H1 (cell line): ENCODE data around the gene MRPS12. TPM values are rescaled to one million over a fixed set of nuclear protein-coding genes. Genes with fewer than 3 reads are reported as not detected.

Experiments
- ASH2L ChIP-seq: fragments of 200-600, 300-600 bp; sonication (generic); IDR thresholded peaks from one replicate; pipeline ENCODE4 v1.7.1; 2017; ENCODE audit warnings: low read length
- BACH1 ChIP-seq: IDR thresholded peaks from 2 replicates; pipeline ENCODE4 v1.6.1; 2012; ENCODE audit warnings: low read length, improper control_type of control experiment
- CBX5 ChIP-seq: fragments of 300-800, 300-1000 bp; sonication (generic); IDR thresholded peaks from 2 replicates; pipeline ENCODE4 v1.7.1; 2016; ENCODE audit warnings: antibody characterized with exemption, low read length, low read depth
- CTCF ChIP-seq, 3 experiments: IDR thresholded peaks; 1 replicate in 2 of 3; 2 replicates in 1 of 3; pipeline versions ENCODE4 v1.5.1 to v1.6.1; 2011; ENCODE audit warnings: low read length in 3 of 3, mild to moderate bottlenecking in 3 of 3, inconsistent platforms in 2 of 3, low read depth in 1 of 3, moderate library complexity in 1 of 3; ENCODE audit not compliant: insufficient read depth in 1 of 3; ENCODE audit errors: control extremely low read depth in 1 of 3
- E2F6 ChIP-seq: IDR thresholded peaks from 2 replicates; pipeline ENCODE4 v1.6.1; 2012; ENCODE audit warnings: inconsistent platforms
- FOSL1 ChIP-seq: IDR thresholded peaks from 2 replicates; pipeline ENCODE4 v1.6.1; 2011; ENCODE audit warnings: mild to moderate bottlenecking, low read depth, low read length, moderate library complexity; ENCODE audit not compliant: insufficient read depth
- KDM4A ChIP-seq: IDR thresholded peaks from one replicate; pipeline ENCODE4 v1.7.1; 2012; ENCODE audit warnings: low read depth, mild to moderate bottlenecking, moderate library complexity, low read length, inconsistent platforms; ENCODE audit not compliant: severe bottlenecking
- MAFK ChIP-seq: IDR thresholded peaks from 2 replicates; pipeline ENCODE4 v1.6.1; 2012; ENCODE audit warnings: low read depth, mild to moderate bottlenecking, improper control_type of control experiment, low read length
- NANOG ChIP-seq: IDR thresholded peaks from 2 replicates; pipeline ENCODE4 v1.6.1; 2011; ENCODE audit warnings: low read length, low read depth, mild to moderate bottlenecking, inconsistent platforms; ENCODE audit not compliant: insufficient read depth, poor library complexity, severe bottlenecking
- PHF8 ChIP-seq: fragments of 200-600 bp; sonication (generic); conservative IDR thresholded peaks from 2 replicates; pipeline ENCODE4 v1.7.1; 2012; ENCODE audit warnings: low read depth, mild to moderate bottlenecking, inconsistent platforms, low read length, moderate library complexity
- POLR2A ChIP-seq, 2 experiments: IDR thresholded peaks; 1 replicate in 1 of 2; 2 replicates in 1 of 2; pipeline ENCODE4 v1.6.1; 2011; ENCODE audit warnings: low read depth in 2 of 2, low read length in 2 of 2, mild to moderate bottlenecking in 2 of 2; ENCODE audit errors: control extremely low read depth in 1 of 2
- POU5F1 ChIP-seq: IDR thresholded peaks from 2 replicates; pipeline ENCODE4 v1.6.1; 2011; ENCODE audit warnings: low read depth, mild to moderate bottlenecking, low read length, moderate library complexity
- RBBP5 ChIP-seq: IDR thresholded peaks from 2 replicates; pipeline ENCODE4 v1.7.1; 2012; ENCODE audit warnings: low read depth, mild to moderate bottlenecking, inconsistent platforms, low read length, moderate library complexity, borderline replicate concordance
- RXRA ChIP-seq: IDR thresholded peaks from 2 replicates; pipeline ENCODE4 v1.6.1; 2011; ENCODE audit warnings: low read depth, mild to moderate bottlenecking, low read length, moderate library complexity; ENCODE audit not compliant: insufficient read depth
- SAP30 ChIP-seq: fragments of 300-600 bp; sonication (generic); IDR thresholded peaks from 2 replicates; pipeline ENCODE4 v1.7.1; 2012; ENCODE audit warnings: low read length, moderate library complexity, mild to moderate bottlenecking, inconsistent platforms; ENCODE audit not compliant: insufficient read depth, insufficient replicate concordance
- SIN3A ChIP-seq, 2 experiments: IDR thresholded peaks in 1 of 2; conservative IDR thresholded peaks in 1 of 2; 2 replicates each; pipeline ENCODE4 v1.6.1; 2011 to 2012; ENCODE audit warnings: low read length in 2 of 2, improper control_type of control experiment in 1 of 2, low read depth in 1 of 2, mild to moderate bottlenecking in 1 of 2
- SUZ12 ChIP-seq: fragments of 200-600 bp; sonication (generic); IDR thresholded peaks from 2 replicates; pipeline ENCODE4 v1.6.1; 2012; ENCODE audit warnings: mild to moderate bottlenecking, inconsistent platforms, low read length, moderate library complexity, mixed read lengths
- TAF7 ChIP-seq: optimal IDR thresholded peaks from 2 replicates; pipeline ENCODE3; 2011; ENCODE audit warnings: low read depth, mild to moderate bottlenecking, inconsistent platforms, low read length, moderate library complexity, borderline replicate concordance
- TEAD4 ChIP-seq: IDR thresholded peaks from 2 replicates; pipeline ENCODE4 v1.6.1; 2012; ENCODE audit warnings: low read depth, low read length, inconsistent platforms, mixed read lengths
- YY1 ChIP-seq: IDR thresholded peaks from 2 replicates; pipeline ENCODE4 v1.6.1; 2011; ENCODE audit warnings: low read depth, mild to moderate bottlenecking, low read length
- polyA plus RNA-seq, 7 experiments: library from polyadenylated mRNA; depleted of rRNA in 3 of 7; stranded (reverse) in 5 of 7; unstranded in 2 of 7; fragments of >200 nt in 5 of 7; fragments of 200-250 nt in 2 of 7; gene quantifications; 1 replicate in 5 of 7; 2 replicates in 1 of 7; 4 replicates in 1 of 7; pipeline versions ENCODE4 v1.2.1 to v1.2.3, GENCODE V29; 2011 to 2013; ENCODE audit warnings: missing spikeins in 2 of 7, mixed read lengths in 2 of 7
- total RNA-seq: library from RNA; stranded (reverse); fragmentation: NEBNext Ultra II Directional; extraction: Animal tissue kit (Norgen Biotek cat#: 25700); gene quantifications from 2 replicates; pipeline ENCODE4 v1.2.1, GENCODE V29; 2021

Gene MRPS12
- total and polyA plus RNA-seq, 2 of the 8 experiments (the other 6 are each of a cell fraction or from before 2014, with no cell fraction given), result 79.0 to 175 TPM

- TF ChIP-seq CBX5 (no peak), KDM4A (peak; percentile 42), TAF7 (no peak), E2F6 (peak; percentile 84), SUZ12 (no peak; the same call in 1 of the 2 replicates), BACH1 (no peak; the same call in 1 of the 2 replicates), MAFK (no peak), CTCF (IDR thresholded peaks at IDR 0.05; ENCODE audit: control extremely low read depth in 1 of 3, insufficient read depth in 1 of 3, low read depth in 1 of 3, low read length in 3 of 3) (no peak), POLR2A (IDR thresholded peaks at IDR 0.05; ENCODE audit: control extremely low read depth in 1 of 2, low read depth in 2 of 2, low read length in 2 of 2) (no peak; a peak in 1 of 3 replicates), TEAD4 (no peak), RBBP5 (peak; percentile 49; the same call in 1 of the 2 replicates), SIN3A (conservative IDR thresholded peaks at IDR 0.05 in 1 of 2, IDR thresholded peaks at IDR 0.05 in 1 of 2; ENCODE audit: low read depth in 1 of 2, low read length in 2 of 2) (peak; percentile 44 to 72; a peak in 1 of 4 replicates), FOSL1 (no peak), YY1 (0 out of 2 replicates have a peak, but pooled peaks have one; percentile 4), PHF8 (peak; percentile 63; the same call in 1 of the 2 replicates), NANOG (no peak), POU5F1 (no peak), RXRA (no peak), ASH2L (peak; percentile 13), SAP30 (peak; percentile 79)
Observed at GRCh38 chr19:38975214-38975860, 44.6 kb downstream of the MRPS12 start, which contains the start of gene FBXO17 (continued).
